HG02840 (cell line): ENCODE data around the gene IGFLR1.

ENCODE experiments used
- ATAC-seq: cut with Tn5 transposase; IDR thresholded peaks from one replicate; pipeline ENCODE4 v1.9.1; 2021; ENCODE audit warnings: mild to moderate bottlenecking, moderate library complexity, moderate number of reproducible peaks; ENCODE audit not compliant: unreplicated experiment, low FRiP score

Gene IGFLR1

DNA sequence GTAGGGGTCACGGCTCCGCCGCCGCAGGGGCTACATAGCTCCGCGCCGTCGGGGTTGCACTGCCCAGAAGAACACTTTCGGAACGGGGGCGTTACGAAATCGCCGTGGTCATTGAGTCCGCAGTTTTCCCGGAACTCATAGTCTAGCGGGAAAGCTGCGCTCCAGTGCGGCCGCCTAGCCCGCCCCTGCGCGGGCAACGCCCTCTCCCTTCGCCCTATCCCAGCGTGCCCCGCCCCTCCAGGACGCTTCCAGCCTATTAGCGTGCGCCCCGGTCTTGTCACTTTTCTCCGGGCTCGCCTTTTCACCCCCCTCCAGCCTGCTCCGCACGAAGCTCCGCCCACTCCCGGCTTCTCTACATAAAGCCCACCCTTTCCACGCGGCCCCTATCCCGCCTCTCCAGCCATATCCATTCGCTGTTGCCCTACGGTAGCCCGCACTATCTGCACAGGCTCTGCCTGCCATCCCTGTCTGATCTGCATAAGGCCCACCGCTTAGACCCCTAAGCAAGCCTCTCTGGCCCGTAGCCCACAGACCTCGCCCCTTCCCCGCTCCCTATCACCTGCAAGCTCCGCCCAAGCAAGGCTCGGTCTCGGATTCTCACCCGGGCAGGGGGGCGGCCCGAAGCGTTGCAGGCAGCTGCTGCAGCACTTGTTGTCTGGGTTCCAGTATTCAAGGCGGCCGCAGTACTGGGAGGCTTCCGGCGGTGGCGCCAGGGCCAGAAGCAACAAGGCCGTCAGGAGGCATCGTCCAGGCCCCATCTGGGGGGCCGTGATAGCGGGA is 1.6 kb downstream of the IGFLR1 start:
- peak; percentile 53 for ATAC-seq

GRCh38 chr19:35740108-35740422 is 2.2 kb downstream of the IGFLR1 start:
- ATAC-seq = peak; percentile 13

DNA sequence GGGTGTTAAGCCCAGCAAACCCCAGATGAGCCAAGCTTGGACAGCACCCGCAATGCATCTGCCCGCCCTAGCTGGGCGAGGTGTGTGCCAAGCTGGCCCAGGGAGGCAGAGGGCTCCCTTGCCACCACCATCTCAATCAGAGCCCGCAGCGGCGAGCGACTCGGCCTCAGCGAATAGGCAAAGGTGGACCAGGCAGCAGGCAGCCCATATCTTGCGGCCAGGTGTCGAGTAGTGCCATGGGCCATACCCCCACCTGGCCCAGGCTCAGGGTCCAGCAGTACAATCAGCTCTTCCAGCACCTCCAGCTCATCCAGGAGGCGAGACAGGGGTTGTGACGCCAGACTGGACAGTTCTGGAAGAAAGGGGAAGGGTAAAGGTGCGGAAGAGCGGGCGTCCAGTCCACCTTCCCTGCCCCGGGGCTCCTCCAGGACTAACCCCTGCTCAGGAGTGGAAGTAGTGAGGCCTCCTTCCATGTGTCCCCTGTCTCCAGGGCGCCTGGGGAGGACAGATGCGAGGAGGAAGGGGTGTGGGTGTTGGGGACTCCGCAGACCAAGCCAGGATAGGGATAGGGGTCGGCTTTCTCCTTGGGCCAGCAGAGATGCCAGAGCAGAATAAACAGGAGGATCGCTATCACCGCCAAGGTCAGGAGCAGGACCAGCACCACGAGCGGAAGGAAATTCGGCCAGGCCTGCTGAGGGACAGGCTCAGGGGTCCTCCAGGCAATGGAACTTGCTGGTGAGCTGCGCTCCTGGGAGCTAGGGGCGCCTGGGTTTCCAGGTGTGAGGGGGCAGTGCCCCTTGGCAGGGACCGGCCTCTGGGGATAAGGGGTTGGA is 2.8 kb downstream of the IGFLR1 start:
- ATAC-seq = no peak

DNA sequence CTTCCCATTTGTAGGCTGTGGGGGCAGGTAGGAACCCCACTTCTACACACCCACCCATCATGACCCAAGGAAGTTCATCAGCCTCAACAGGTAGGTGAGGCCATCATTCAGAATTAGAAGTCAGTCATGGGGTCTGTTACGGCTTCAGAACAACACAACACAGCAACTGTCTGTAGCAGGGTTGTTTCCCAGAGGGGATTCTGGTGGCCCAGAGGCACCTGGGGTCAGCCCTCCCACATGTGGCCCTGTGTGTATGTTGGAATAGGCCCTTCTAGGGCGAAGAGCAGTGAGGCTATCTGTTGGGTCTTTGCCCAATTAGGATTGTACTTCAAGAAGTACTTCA is 3.4 kb downstream of the IGFLR1 start:
- no peak for ATAC-seq

GRCh38 chr19:35738021-35738886 is 4.0 kb downstream of the IGFLR1 start:
- no peak for ATAC-seq

DNA sequence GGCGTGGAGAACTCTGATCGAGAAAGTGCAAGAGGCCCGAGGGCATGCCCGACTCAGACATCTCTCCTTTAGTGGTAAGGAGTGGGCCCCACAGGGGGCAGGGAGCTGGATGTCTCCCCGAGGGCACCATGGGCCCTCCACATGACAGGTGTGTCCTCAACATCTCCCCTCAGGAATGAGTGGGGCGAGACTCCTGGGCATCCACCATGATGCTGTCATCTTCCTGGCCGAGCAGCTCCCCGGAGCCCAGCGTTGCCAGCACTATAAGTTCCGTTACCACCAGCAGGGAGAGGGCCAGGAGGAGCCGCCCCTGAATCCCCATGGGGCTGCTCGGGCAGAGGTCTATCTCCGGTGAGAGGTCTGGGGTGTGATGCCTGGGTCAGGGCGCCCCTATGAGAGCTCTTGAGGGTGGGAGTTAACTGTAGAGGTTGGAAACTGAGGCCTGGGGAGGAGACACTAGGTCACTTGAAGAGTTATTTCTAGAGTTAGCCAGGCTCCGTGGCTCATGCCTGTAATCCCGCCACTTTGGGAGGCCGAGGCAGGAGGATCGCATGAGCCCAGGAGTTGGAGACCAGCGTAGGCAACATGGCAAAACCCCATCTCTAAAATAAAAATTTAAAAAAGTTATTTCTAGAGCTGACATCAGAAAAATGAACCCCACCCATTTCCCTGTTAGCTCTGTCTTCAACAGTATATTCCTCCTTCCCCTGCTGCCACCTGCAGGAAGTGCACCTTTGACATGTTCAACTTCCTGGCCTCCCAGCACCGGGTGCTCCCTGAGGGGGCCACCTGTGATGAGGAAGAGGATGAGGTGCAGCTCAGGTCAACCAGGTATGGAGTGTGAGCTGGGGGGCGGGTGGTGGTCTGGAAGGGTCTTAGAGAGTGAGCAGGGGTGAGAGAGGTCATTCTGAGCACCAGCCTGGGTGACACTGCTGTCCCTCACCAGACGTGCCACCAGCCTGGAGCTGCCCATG is 5.1 kb downstream of the IGFLR1 start:
- no peak for ATAC-seq

DNA sequence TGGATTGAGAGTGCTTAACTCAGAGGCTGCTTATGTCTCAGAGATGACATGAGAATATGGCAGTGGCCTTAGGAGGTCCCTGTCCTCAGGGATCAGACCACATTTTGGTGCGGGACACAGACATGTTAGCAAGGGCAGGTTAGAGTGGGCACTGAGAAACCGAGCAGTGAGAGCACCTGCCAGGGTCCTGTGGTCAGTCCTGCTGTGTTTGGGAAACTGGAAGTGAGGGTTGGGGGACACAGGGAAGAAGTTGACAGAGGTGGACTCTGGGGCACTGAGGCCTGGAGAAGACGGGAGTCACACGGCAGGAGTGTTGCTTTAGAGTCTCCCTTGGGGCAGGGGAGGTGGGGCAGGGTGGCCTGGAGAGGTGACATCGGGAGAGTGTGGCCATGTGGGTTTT is 7.4 kb downstream of the IGFLR1 start:
- ATAC-seq = no peak

GRCh38 chr19:35734273-35734672 is 8.0 kb downstream of the IGFLR1 start:
- ATAC-seq = no peak

DNA sequence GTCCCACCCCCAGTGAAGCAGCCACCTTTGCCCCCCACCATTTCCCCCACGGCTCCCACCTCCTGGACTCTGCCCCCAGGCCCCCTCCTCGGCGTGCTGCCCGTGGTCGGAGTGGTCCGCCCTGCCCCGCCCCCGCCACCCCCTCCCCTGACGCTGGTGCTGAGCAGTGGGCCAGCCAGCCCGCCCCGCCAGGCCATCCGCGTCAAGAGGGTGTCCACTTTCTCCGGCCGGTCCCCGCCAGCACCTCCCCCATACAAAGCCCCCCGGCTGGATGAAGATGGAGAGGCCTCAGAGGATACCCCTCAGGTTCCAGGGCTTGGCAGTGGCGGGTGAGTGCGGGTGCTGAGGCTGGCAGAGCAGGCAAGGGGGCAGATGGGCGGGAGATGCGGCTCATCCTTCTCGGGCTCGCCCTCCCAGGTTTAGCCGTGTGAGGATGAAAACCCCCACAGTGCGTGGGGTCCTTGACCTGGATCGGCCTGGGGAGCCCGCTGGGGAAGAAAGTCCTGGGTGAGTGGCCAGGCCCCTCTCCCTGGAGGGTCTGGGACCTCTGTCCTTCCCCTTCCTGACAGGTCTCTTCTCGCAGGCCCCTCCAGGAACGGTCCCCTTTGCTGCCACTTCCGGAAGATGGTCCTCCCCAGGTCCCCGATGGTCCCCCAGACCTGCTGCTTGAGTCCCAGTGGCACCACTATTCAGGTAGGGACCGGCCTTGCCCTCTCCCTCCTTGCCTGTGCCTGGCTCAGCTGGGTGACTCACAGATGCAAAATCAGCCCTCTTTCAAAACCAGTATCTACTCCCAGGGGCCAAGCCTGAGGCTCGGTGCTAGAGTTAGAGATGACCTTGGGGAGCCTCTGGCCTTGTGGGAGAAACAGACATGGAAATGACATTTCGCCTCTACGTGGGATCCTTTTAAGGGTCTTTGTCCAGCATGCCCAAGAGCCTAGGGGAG is 8.8 kb downstream of the IGFLR1 start:
- ATAC-seq = no peak

- no peak for ATAC-seq
Observed at GRCh38 chr19:35732540-35733179, 9.6 kb downstream of the IGFLR1 start.

DNA sequence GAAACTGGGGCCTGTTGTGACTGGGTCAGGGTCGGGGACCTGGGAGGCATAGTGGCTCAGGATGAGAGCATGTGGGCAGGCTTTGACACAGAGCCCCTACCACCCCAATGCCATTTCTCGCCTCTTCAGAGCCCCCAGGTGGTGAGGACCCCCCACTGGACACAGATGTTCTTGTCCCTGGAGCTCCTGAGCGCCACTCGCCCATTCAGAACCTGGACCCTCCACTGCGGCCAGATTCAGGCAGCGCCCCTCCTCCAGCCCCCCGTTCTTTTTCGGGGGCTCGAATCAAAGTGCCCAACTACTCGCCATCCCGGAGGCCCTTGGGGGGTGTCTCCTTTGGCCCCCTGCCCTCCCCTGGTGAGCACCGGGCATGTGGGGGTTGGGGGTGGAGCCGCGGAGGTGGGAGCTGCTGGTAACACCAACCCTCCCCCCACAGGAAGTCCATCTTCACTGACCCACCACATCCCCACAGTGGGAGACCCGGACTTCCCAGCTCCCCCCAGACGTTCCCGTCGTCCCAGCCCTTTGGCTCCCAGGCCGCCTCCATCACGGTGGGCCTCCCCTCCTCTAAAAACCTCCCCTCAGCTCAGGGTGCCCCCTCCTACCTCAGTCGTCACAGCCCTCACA is 10.4 kb downstream of the IGFLR1 start:
- no peak for ATAC-seq

- ATAC-seq = no peak
Observed at GRCh38 chr19:35731353-35731752, 10.9 kb downstream of the IGFLR1 start.

- ATAC-seq = no peak
Observed at GRCh38 chr19:35730326-35730725, 11.9 kb downstream of the IGFLR1 start.

DNA sequence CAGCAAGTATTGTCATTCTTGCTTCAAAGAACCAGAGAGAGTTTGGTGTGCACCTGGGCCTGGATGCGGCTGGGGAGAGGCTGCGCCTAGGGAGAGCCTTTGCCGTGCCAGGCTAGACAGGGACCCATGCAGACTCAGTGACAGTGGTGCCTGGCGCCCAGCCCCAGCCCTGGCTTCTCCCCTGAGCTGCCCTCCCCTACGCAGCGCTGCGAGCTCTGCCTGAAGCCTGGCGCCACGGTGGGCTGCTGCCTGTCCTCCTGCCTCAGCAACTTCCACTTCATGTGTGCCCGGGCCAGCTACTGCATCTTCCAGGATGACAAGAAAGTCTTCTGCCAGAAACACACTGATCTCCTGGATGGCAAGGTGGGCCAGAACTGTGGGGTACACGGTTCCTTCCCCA is 12.5 kb downstream of the IGFLR1 start:
- no peak for ATAC-seq

DNA sequence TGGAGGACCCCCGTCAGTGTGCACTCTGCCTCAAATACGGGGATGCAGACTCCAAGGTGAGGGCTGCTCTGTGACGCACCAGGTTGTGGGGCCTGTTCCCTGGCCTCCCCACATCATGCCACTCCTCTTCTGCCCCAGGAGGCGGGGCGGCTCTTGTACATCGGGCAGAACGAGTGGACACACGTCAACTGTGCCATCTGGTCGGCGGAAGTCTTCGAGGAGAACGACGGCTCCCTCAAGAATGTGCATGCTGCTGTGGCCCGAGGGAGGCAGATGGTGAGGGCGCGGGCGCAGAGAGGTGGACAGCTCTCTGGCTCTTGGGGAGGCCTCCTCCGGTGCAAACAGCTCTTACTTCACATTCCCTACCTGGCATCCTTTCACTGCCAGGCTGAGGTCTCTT is 13.2 kb downstream of the IGFLR1 start:
- ATAC-seq = no peak

GRCh38 chr19:35727956-35728706 is 14.1 kb downstream of the IGFLR1 start:
- no peak for ATAC-seq
